Nephron (organoid): ENCODE results near the gene ADGRG7.

Source experiments
- H3K27ac Mint-ChIP-seq, 3 experiments: 2 replicates each; pipeline ENCODE4 v1.8.0; 2020; ENCODE audit warnings: mixed read lengths in 3 of 3, mild to moderate bottlenecking in 2 of 3, moderate library complexity in 1 of 3
- H3K27me3 Mint-ChIP-seq: 2 replicates; pipeline ENCODE4 v1.8.0; 2021; ENCODE audit warnings: low read depth, mild to moderate bottlenecking, moderate library complexity, mixed read lengths
- H3K36me3 Mint-ChIP-seq: 2 replicates; pipeline ENCODE4 v1.8.0; 2020; ENCODE audit warnings: low read depth, mixed read lengths
- H3K4me1 Mint-ChIP-seq: 2 replicates; pipeline ENCODE4 v1.8.0; 2020; ENCODE audit warnings: mixed read lengths
- H3K4me3 Mint-ChIP-seq, 3 experiments: 2 replicates each; pipeline ENCODE4 v1.8.0; 2020; ENCODE audit warnings: mild to moderate bottlenecking in 3 of 3, mixed read lengths in 3 of 3, moderate library complexity in 2 of 3
- H3K9me3 Mint-ChIP-seq: 2 replicates; pipeline ENCODE4 v1.8.0; 2020; ENCODE audit warnings: mixed read lengths
- CTCF ChIP-seq, 3 experiments: fragments of 200-600 bp; sonication (generic); IDR thresholded peaks; one replicate each; pipeline ENCODE4 v1.5.0; 2021; ENCODE audit warnings: antibody characterized with exemption in 3 of 3; ENCODE audit not compliant: unreplicated experiment in 3 of 3

The ADGRG7 gene

DNA sequence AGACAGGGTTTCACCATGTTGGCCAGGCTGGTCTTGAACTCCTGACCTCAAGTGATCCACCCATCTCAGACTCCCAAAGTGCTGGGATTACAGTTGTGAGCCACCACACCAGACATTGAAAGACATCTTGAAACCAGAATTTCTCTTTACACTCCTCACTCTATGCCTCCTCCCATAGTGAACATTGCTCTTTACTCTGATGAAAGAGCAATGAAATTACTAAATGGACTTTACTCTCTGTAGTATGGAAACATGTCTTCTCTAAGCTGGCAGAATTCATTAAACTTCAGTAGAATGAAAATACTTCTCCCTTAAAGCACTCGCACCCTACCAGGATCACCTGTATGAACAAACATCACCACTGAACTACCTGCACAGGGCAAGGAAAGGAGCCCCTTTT lies 72.1 kb downstream of the ADGRG7 start:
- Mint-ChIP-seq H3K9me3 (peaks cover 5% of the 10 kb centered on the region), H3K27ac (no peak overlapping the region), H3K36me3 (no peaks in the 10 kb centered on the region), H3K4me3 (no peak overlapping the region), H3K27me3 (no peaks in the 10 kb centered on the region), H3K4me1 (no peaks in the 10 kb centered on the region)
- TF ChIP-seq CTCF (IDR thresholded peaks at IDR 0.05; ENCODE audit: unreplicated experiment in 3 of 3) = no peak

GRCh38 chr3:100682056-100682853 lies 72.9 kb downstream of the ADGRG7 start:
- H3K36me3 Mint-ChIP-seq = no peaks in the 10 kb centered on the region
- no peak overlapping the region for H3K4me3 Mint-ChIP-seq
- H3K27ac Mint-ChIP-seq = no peak overlapping the region
- no peak for TF ChIP-seq CTCF (IDR thresholded peaks at IDR 0.05; ENCODE audit: unreplicated experiment in 3 of 3)
- H3K4me1 Mint-ChIP-seq = no peaks in the 10 kb centered on the region
- H3K27me3 Mint-ChIP-seq = no peaks in the 10 kb centered on the region
- H3K9me3 Mint-ChIP-seq = peaks cover 5% of the 10 kb centered on the region

GRCh38 chr3:100682854-100683760 lies 73.7 kb downstream of the ADGRG7 start:
- H3K27ac Mint-ChIP-seq = no peak overlapping the region
- H3K36me3 Mint-ChIP-seq = no peaks in the 10 kb centered on the region
- H3K27me3 Mint-ChIP-seq = no peaks in the 10 kb centered on the region
- no peak for TF ChIP-seq CTCF (IDR thresholded peaks at IDR 0.05; ENCODE audit: unreplicated experiment in 3 of 3)
- no peaks in the 10 kb centered on the region for H3K4me1 Mint-ChIP-seq
- no peak overlapping the region for H3K4me3 Mint-ChIP-seq
- H3K9me3 Mint-ChIP-seq = peaks cover 5% of the 10 kb centered on the region

DNA sequence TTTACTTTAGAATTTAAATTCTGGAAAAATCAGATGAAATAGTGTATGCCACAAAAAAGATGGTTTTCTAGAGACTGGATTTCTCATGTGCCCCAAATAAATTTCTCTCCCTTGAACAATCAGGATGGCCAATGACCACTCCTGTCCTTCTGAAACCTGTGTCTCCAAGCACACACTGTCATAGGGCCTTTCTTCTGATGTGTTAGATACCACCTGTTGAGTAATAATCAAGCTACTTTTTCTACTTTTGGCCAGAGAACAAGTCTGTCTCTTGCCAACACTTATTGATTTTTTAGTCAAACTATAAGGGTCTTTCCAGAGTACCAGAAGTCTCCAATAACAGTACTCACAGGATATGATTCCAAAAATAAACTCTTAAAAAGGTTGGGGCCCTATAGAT lies 83.8 kb downstream of the ADGRG7 start:
- peaks cover 2% of the 10 kb centered on the region for H3K9me3 Mint-ChIP-seq
- H3K4me3 Mint-ChIP-seq = no peak overlapping the region
- peaks cover 13% of the 10 kb centered on the region for H3K4me1 Mint-ChIP-seq
- H3K27ac Mint-ChIP-seq = no peak overlapping the region
- no peaks in the 10 kb centered on the region for H3K36me3 Mint-ChIP-seq
- TF ChIP-seq CTCF (IDR thresholded peaks at IDR 0.05; ENCODE audit: unreplicated experiment in 3 of 3) = no peak
- no peaks in the 10 kb centered on the region for H3K27me3 Mint-ChIP-seq

GRCh38 chr3:100695696-100696095 lies 86.3 kb downstream of the ADGRG7 start:
- H3K4me1 Mint-ChIP-seq = peaks cover 13% of the 10 kb centered on the region
- H3K27ac Mint-ChIP-seq = peak overlapping the region in 1 of 3 experiments; percentile 39
- no peak for TF ChIP-seq CTCF (IDR thresholded peaks at IDR 0.05; ENCODE audit: unreplicated experiment in 3 of 3)
- H3K4me3 Mint-ChIP-seq = no peak overlapping the region
- peaks cover 2% of the 10 kb centered on the region for H3K9me3 Mint-ChIP-seq
- H3K36me3 Mint-ChIP-seq = no peaks in the 10 kb centered on the region
- H3K27me3 Mint-ChIP-seq = peaks cover 3% of the 10 kb centered on the region
